ENCODE measurements around the gene LRRC23. TPM values are rescaled to one million over a fixed set of nuclear protein-coding genes. Genes with fewer than 3 reads are reported as not detected.
A peak's percentile ranks its signal among the peaks of the same experiment; 100 is the strongest.

Gene LRRC23
- total and polyA plus RNA-seq, 2 of the 13 experiments (the other 11 are each of a cell fraction or from before 2014, with no cell fraction given) = 6.0 to 7.8 TPM

- no peak for TF ChIP-seq DZIP1 (CRISPR knock-in tag; IDR thresholded peaks at IDR 0.05)
- TF ChIP-seq, protein P1, sequence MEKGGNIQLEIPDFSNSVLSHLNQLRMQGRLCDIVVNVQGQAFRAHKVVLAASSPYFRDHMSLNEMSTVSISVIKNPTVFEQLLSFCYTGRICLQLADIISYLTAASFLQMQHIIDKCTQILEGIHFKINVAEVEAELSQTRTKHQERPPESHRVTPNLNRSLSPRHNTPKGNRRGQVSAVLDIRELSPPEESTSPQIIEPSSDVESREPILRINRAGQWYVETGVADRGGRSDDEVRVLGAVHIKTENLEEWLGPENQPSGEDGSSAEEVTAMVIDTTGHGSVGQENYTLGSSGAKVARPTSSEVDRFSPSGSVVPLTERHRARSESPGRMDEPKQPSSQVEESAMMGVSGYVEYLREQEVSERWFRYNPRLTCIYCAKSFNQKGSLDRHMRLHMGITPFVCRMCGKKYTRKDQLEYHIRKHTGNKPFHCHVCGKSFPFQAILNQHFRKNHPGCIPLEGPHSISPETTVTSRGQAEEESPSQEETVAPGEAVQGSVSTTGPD (CRISPR knock-in tag; IDR thresholded peaks at IDR 0.05) = no peak
- no peak for TF ChIP-seq PBX2 (CRISPR knock-in tag; IDR thresholded peaks at IDR 0.05)
- TF ChIP-seq ZNF512B (CRISPR knock-in tag; IDR thresholded peaks at IDR 0.05; ENCODE audit: borderline replicate concordance) = no peak
- peak; percentile 87 for TF ChIP-seq SALL1 (CRISPR knock-in tag; IDR thresholded peaks at IDR 0.05)
- TF ChIP-seq SP2 (CRISPR knock-in tag; IDR thresholded peaks at IDR 0.05) = no peak
- TF ChIP-seq ZNF274 (CRISPR knock-in tag; IDR thresholded peaks at IDR 0.05) = no peak
- peak; percentile 99 for TF ChIP-seq ZNF652 (CRISPR knock-in tag; IDR thresholded peaks at IDR 0.05; ENCODE audit: borderline replicate concordance, low read depth)
- no peak for TF ChIP-seq ZNF558 (CRISPR knock-in tag; IDR thresholded peaks at IDR 0.05; ENCODE audit: borderline replicate concordance)
- TF ChIP-seq, protein P2, sequence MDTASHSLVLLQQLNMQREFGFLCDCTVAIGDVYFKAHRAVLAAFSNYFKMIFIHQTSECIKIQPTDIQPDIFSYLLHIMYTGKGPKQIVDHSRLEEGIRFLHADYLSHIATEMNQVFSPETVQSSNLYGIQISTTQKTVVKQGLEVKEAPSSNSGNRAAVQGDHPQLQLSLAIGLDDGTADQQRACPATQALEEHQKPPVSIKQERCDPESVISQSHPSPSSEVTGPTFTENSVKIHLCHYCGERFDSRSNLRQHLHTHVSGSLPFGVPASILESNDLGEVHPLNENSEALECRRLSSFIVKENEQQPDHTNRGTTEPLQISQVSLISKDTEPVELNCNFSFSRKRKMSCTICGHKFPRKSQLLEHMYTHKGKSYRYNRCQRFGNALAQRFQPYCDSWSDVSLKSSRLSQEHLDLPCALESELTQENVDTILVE (CRISPR knock-in tag; IDR thresholded peaks at IDR 0.05) = peak; percentile 66; the same call in 1 of the 2 replicates
- TF ChIP-seq SSRP1 (CRISPR knock-in tag; IDR thresholded peaks at IDR 0.05) = no peak
- TF ChIP-seq CENPT (CRISPR knock-in tag; IDR thresholded peaks at IDR 0.05; ENCODE audit: low read depth) = no peak
- peak; percentile 46; the same call in 1 of the 2 replicates for TF ChIP-seq CREM (IDR thresholded peaks at IDR 0.05)
- no peak for TF ChIP-seq CREM (CRISPR knock-in tag; IDR thresholded peaks at IDR 0.05)
- no peak for TF ChIP-seq ZNF564 (CRISPR knock-in tag; IDR thresholded peaks at IDR 0.05)
- TF ChIP-seq BRCA1 (CRISPR knock-in tag; IDR thresholded peaks at IDR 0.05) = no peak
- no peak for TF ChIP-seq SRY (CRISPR knock-in tag; IDR thresholded peaks at IDR 0.05)
- no peak for TF ChIP-seq NR3C1 (CRISPR knock-in tag; IDR thresholded peaks at IDR 0.05)
- no peak for TF ChIP-seq ELF4 (CRISPR knock-in tag; IDR thresholded peaks at IDR 0.05; ENCODE audit: borderline replicate concordance)
- no peak for TF ChIP-seq SMC3 (IDR thresholded peaks at IDR 0.05; ENCODE audit: low read length)
- TF ChIP-seq ZNF605 (CRISPR knock-in tag; IDR thresholded peaks at IDR 0.05) = peak; percentile 49; the same call in 1 of the 2 replicates
Observed at GRCh38 chr12:6873094-6874014, 31.3 kb upstream of the LRRC23 start, which contains the start of gene SPSB2 (continued).
